Endometrial microvascular endothelial cells (primary cell): ENCODE results near the gene DTNB. TPM values are rescaled to one million over a fixed set of nuclear protein-coding genes. Genes with fewer than 3 reads are reported as not detected.

Source experiments
- in situ Hi-C: cut with HindIII; loops from 2 replicates; pipeline ENCODE4 v1.10.0; 2017; ENCODE audit warnings: low sequenced_read_pairs, low pct_unique_long_range_greater_than_20kb; ENCODE audit errors: inconsistent ontology term
- total RNA-seq: library from RNA; depleted of rRNA; stranded (reverse); fragments of >200 nt; gene quantifications from one replicate; pipeline ENCODE4 v1.2.3, GENCODE V29; 2015; ENCODE audit errors: inconsistent ontology term

The DTNB gene
- total RNA-seq, 1 donor from 2014 or later, result 2.6 TPM

DNA sequence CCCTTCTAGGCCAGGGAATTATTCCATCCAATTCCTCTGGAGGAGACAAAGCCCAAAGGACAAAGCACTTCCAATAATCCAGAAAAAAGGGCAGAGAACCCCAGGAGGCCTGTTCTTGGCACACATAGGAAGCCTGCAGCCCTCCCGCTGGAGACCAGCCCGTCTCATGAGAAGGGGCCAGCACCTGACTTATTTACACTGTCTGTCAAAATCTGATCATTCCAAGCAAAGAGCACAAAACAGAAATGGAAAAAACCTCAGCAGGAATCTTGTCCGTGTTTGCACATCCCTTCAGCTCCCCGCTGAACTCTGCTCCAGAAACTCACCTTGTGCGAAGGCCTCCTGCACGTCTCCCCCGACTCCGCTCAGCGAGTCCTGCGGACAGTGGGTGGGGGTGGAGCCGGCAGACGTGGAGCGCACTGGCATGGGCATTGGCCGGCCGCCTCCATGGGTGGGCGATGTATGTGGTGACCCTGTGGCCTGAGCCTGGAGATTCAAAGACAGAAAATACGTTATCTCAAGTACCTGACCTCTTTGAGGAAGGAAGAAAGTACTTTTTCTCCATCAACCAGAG lies 285.4 kb downstream of the DTNB start:
- in situ Hi-C loops, result no loop called here

DNA sequence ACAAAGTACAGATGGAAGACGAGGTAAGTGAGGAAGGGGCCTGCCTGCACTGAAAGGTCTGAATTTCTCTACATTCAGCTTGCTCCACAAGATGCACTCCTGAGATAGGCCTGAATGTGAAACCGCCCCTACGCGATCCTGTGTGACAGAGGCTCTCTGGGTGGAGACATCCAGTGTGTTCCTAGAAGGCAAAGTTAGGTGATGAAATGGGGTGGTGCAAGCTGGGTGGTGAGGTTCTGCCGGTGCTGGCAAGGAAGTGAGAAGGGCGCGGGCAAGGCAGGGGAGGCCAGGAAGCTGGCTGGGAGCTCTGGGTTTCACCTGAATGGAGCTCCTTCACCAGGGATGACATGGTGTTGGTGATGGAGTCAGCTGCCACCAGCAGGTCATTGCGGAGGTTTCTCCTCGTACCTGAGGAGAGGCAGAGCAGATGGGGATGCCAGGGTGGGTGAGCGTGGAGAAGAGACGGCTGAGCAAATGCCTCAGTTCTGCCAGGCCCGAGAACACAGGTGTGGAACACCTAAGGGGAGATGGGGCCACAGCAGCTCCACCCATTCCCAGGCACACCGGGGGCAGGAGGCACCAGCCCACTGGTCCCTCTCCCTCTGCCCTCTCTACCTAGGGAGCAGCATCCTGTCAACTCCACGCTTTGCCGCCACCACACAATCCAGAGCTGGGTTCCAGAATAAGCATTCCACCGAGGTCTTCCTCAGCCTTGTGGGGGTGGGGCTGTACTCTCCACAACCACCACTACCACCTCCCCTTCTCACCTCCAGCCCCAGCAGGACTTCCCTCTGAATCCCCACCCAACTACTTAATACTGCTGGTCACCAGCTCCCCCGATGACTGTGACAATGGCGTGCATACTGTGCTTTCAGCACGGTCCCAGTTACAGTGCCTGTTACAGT lies 286.2 kb downstream of the DTNB start:
- in situ Hi-C loops, result no loop called here

DNA sequence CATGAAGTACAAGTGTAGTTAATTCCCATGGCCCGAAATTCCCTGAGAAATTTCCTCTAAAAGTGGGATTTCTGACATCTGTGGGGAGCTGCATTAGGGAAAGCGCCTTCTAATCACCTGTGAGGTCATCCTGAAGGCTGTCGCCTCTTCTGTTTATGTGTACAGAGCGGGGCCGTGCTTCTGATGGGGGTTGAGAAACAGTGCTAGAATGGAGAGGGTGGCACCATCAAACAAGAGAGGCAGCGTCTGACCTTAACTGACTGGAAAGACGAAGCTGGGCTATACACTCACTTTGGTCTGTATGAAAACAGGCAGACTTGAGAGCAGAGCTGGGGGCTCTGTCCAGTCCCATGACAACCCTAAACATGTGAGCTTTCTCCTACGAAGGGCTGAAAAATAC lies 287.5 kb downstream of the DTNB start:
- in situ Hi-C loops, result no loop called here

GRCh38 chr2:25383806-25384205 lies 289.6 kb downstream of the DTNB start:
- in situ Hi-C loops, result no loop called here

DNA sequence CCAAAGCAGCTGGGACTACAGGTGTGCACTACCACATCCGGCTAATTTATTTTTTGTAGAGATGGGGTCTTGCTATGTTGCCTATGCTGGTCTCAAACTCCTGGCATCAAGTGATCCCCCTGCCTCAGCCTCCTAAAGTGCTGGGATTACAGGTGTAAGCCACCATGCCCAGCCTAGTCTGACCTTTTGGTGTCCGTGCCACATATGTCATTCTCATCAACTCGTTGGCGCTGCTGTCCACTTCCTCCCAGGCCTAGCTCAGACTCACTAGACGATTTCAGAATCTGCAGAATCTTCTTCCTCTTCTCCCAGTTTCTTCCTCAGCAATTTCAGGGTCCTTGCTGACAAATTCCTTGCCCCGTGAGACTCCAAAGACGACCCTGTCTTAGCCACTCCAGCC lies 291.9 kb downstream of the DTNB start:
- in situ Hi-C loops, result no loop called here

GRCh38 chr2:25380586-25381375 lies 292.6 kb downstream of the DTNB start:
- in situ Hi-C loops, result no loop called here

DNA sequence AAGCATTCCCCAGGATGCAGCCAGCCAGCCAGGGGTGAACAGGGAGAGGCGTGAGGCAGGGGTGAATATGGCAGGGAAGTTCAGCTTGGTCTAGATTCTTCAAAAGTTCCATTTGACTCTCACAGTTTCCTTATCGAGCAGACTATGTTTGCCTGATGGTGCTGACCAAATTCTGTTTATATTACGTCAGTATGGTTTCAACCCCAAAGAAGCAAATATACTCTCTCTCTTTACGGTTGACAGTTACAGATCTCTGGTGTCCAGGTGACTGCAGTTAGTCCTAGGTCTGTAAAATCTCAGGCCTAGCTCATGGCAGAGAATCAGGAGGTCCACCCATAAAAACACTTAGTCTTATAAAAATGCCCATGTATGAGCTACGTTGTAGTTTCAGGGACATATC lies 293.4 kb downstream of the DTNB start:
- in situ Hi-C loops, result no loop called here

- in situ Hi-C loops, result no loop called here
These were observed 293.8 kb downstream of the DTNB start for GRCh38 chr2:25379535-25379934.

DNA sequence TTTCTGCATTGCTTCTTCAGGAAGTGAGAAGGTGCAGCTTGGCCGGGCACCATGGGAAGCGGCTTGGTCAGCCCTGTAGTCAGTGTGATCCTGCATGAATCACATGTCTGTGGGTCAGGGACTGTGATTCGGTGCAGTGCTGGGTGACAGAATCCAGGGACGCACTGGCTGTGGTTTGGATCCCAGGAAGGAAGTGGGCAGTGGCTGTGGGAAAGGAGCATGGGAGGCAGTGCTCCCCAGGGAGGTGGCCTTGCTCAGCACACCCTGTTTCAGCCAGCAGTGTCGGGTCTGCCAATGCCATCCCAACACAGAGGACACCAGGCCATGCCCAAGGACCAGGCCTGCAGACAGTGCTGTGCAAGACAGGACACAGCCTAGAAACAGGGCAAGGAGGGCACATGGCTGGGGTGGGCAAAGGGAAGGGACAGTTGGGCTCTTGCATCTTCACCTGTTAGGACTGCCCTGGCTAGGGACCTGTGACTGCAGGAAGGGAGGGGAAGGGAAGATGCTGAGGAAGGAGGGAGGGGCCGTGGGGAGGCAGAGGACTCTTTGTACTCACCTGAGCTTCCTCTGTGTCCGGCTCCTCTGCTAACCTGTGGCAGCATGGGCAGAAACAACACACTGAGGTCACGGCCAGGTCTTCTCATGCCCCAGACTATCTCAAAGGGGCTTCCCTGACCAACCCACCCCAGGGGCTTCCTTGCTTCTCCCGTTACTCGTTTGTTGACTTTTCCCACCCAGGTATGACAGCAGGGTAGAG lies 294.5 kb downstream of the DTNB start:
- in situ Hi-C loops, result no loop called here

DNA sequence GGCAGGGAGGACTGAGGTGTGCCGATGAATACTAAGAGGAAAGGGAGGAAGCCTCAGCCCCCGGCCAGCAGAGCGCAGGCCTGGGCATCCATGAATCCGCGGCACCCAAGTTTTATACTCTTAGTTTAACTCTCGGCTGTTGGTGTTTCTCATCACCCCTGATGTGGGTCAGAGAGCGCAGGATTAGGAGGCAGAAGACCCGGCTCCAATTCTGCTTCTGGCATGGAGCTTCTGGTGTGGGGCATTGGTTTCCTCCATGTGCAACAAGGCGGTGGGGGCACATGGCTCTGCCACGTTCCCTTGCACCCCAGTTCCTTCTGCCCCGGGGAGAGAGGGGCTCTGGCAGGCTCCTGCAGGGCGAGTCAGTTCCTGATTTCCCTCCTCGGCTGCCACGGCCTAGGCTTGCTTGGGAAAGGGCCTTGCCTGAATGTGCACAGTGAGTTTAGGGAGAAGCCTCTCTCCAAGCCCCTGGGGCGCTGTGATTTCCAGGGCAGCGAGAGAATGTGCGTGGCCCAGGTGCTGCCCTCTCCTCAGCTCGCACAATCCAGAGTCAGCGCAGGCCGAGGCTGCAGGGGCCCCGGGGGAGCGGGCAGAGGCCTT lies 295.5 kb downstream of the DTNB start:
- in situ Hi-C loops, result no loop called here

DNA sequence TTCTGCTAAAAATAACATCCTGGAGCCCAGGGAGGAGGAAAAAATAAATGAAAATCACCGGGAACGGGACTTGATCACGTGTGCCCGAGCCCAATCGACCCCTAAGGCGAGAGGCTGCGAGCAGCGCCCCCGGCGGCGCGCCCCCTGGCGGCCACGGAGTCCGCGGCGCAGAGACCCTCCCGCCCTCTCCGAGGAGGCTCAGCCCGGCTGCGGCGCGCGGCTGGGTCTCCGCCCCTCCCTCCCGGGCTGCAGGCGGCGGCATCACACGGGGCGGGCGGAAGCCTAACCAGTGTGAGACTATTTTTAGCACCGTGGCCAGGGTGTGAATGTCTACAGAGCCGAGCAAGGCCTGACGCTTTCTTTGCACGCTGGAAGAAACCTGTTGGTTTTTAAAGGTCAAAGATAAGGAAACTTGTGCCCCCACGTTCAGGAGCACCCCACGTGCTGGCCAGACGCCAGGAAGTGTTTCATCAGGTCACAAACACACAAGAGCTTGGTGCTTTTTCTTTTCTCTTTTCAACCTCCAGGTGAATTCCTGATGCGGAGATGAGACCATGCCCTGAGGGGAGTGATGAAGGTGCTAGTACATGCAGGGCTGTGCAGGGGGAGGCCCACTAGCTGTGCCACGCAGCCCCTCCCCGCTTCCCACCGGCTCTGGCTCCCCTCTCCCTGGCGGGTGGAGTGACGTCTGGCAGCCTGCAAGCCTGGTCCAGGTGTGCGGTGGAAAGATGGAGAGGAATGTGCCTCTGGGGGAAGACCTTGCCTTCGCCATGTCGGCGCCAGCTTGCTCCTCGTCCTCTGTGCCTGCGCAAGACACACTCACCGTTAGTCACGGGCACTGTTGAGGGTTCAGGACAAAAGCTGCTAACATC lies 296.4 kb downstream of the DTNB start:
- in situ Hi-C loops, result no loop called here

- in situ Hi-C loops, result no loop called here
These were observed 297.3 kb downstream of the DTNB start for GRCh38 chr2:25375989-25376545.

GRCh38 chr2:25375371-25375988 lies 297.9 kb downstream of the DTNB start:
- in situ Hi-C loops, result no loop called here

GRCh38 chr2:25374827-25375226 lies 298.6 kb downstream of the DTNB start:
- in situ Hi-C loops, result no loop called here

DNA sequence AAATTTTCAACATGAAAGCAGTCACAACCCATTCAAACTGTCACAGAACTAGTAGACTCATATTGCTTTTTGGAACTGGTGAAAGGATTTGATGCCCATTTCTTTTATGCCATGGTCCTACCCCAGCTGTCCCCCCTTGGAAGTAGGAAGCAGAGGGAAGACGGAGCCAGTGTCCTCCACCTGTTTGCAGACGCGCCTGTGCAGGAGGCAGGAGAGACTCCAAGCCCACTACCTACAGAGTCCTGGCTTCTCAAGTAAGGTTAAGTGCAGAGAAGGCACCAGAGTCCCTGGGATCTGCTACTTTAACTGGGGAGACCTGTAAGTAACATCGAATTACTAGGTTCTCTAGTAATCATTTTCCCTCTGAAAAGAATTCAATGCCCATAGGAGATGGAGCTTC lies 299.0 kb downstream of the DTNB start:
- in situ Hi-C loops, result no loop called here

- in situ Hi-C loops, result no loop called here
These were observed 300.0 kb downstream of the DTNB start for GRCh38 chr2:25373269-25373981.
